Loucy (cell line): ENCODE measurements around the gene DHRS11.

Source experiments
- H2AFZ ChIP-seq: fragments of 200-600 bp; sonication (generic); 2 replicates; pipeline ENCODE4 v1.6.0; 2016; ENCODE audit warnings: antibody characterized with exemption, mild to moderate bottlenecking, low read length, moderate library complexity
- H3F3A ChIP-seq: fragments of 200-600 bp; 2 replicates; pipeline ENCODE4 v1.6.0; 2016; ENCODE audit warnings: antibody characterized with exemption, low read depth, mild to moderate bottlenecking
- H3K27me3 ChIP-seq: fragments of 200-600 bp; sonication (generic); 2 replicates; pipeline ENCODE4 v1.6.1; 2014; ENCODE audit warnings: low read length, mild to moderate bottlenecking; ENCODE audit not compliant: insufficient read depth, poor library complexity, severe bottlenecking
- H3K36me3 ChIP-seq: fragments of 200-600 bp; sonication (generic); 2 replicates; pipeline ENCODE4 v1.6.1; 2016; ENCODE audit warnings: low read length; ENCODE audit not compliant: insufficient read depth
- H3K4me1 ChIP-seq: fragments of 200-600 bp; sonication (generic); 2 replicates; pipeline ENCODE4 v1.5.1; 2014; ENCODE audit warnings: low read length, mild to moderate bottlenecking; ENCODE audit not compliant: insufficient read depth, poor library complexity, severe bottlenecking
- H3K4me2 ChIP-seq: fragments of 200-600 bp; sonication (generic); 2 replicates; pipeline ENCODE4 v1.6.0; 2014; ENCODE audit warnings: antibody characterized with exemption, low read length, low read depth, mild to moderate bottlenecking; ENCODE audit not compliant: poor library complexity, severe bottlenecking
- H3K4me3 ChIP-seq: fragments of 200-600 bp; sonication (generic); 2 replicates; pipeline ENCODE4 v1.5.1; 2014; ENCODE audit warnings: low read length, mild to moderate bottlenecking, mixed read lengths; ENCODE audit not compliant: poor library complexity, severe bottlenecking
- H3K79me2 ChIP-seq: fragments of 200-600 bp; sonication (generic); 2 replicates; pipeline ENCODE4 v1.6.1; 2014; ENCODE audit warnings: low read length; ENCODE audit not compliant: insufficient read depth
- H3K9ac ChIP-seq: fragments of 200-600 bp; sonication (generic); 2 replicates; pipeline ENCODE4 v1.6.0; 2014; ENCODE audit warnings: mild to moderate bottlenecking, low read depth, low read length, moderate library complexity; ENCODE audit not compliant: poor library complexity, severe bottlenecking
- H3K9me2 ChIP-seq: fragments of 200-600 bp; sonication (generic); replicated peaks from 2 replicates; pipeline ENCODE4 v1.6.1; 2016; ENCODE audit warnings: low read depth, low read length, mixed read lengths
- H3K9me3 ChIP-seq: fragments of 200-600 bp; sonication (generic); 2 replicates; pipeline ENCODE4 v1.6.1; 2014; ENCODE audit warnings: mild to moderate bottlenecking, antibody characterized with exemption, low read length, low read depth; ENCODE audit not compliant: insufficient read depth
- H4K20me1 ChIP-seq: fragments of 200-600 bp; sonication (generic); 2 replicates; pipeline ENCODE4 v1.6.0; 2014; ENCODE audit warnings: antibody characterized with exemption, low read length, mild to moderate bottlenecking; ENCODE audit not compliant: insufficient read depth, poor library complexity, severe bottlenecking
- CTCF ChIP-seq: fragments of 200-600 bp; sonication (generic); conservative IDR thresholded peaks from 2 replicates; pipeline ENCODE4 v1.5.1; 2014; ENCODE audit warnings: mild to moderate bottlenecking, antibody characterized with exemption, low read length
- EZH2phosphoT487 ChIP-seq: fragments of 200-600 bp; IDR thresholded peaks from 2 replicates; pipeline ENCODE4 v1.6.1; 2018; ENCODE audit warnings: antibody characterized with exemption, mild to moderate bottlenecking, moderate library complexity, borderline replicate concordance

DHRS11 gene

GRCh38 chr17:36553459-36553858 is 38.2 kb upstream of the DHRS11 start:
- Histone ChIP-seq H3K4me3 (no peak overlapping the region), H4K20me1 (peaks cover 70% of the 10 kb centered on the region), H3K9me2 (no peaks in the 10 kb centered on the region), H3F3A (no peaks in the 10 kb centered on the region), H3K79me2 (peaks cover 88% of the 10 kb centered on the region), H3K4me1 (peaks cover 13% of the 10 kb centered on the region), H2AFZ (no peak overlapping the region), H3K4me2 (no peak overlapping the region), H3K27me3 (no peaks in the 10 kb centered on the region), H3K9me3 (no peaks in the 10 kb centered on the region), H3K9ac (no peak overlapping the region), H3K36me3 (peaks cover 37% of the 10 kb centered on the region; the same call in 1 of the 2 replicates)
- TF ChIP-seq CTCF: no peak
- no peak for TF ChIP-seq EZH2phosphoT487

- Histone ChIP-seq H4K20me1 (peaks cover 20% of the 10 kb centered on the region), H3K9me3 (no peaks in the 10 kb centered on the region), H3K4me2 (no peak overlapping the region), H3F3A (no peaks in the 10 kb centered on the region), H3K27me3 (no peaks in the 10 kb centered on the region), H3K9ac (no peak overlapping the region), H3K9me2 (no peaks in the 10 kb centered on the region), H3K4me3 (no peak overlapping the region), H3K4me1 (no peaks in the 10 kb centered on the region), H3K79me2 (peaks cover 36% of the 10 kb centered on the region; the same call in 1 of the 2 replicates), H2AFZ (no peak overlapping the region), H3K36me3 (peaks cover 66% of the 10 kb centered on the region)
- TF ChIP-seq CTCF: no peak
- TF ChIP-seq EZH2phosphoT487: no peak
Measured at GRCh38 chr17:36566081-36566480, 25.6 kb upstream of the DHRS11 start.

GRCh38 chr17:36575028-36575427 is 16.7 kb upstream of the DHRS11 start:
- no peaks in the 10 kb centered on the region for H3F3A ChIP-seq
- no peak overlapping the region for H3K4me3 ChIP-seq
- H3K4me2 ChIP-seq: no peak overlapping the region
- no peaks in the 10 kb centered on the region for H3K9me2 ChIP-seq
- peaks cover 68% of the 10 kb centered on the region for H3K36me3 ChIP-seq
- peaks cover 25% of the 10 kb centered on the region for H4K20me1 ChIP-seq
- H3K9me3 ChIP-seq: no peaks in the 10 kb centered on the region
- H2AFZ ChIP-seq: no peak overlapping the region
- no peak overlapping the region for H3K9ac ChIP-seq
- no peaks in the 10 kb centered on the region for H3K4me1 ChIP-seq
- H3K27me3 ChIP-seq: no peaks in the 10 kb centered on the region
- peaks cover 34% of the 10 kb centered on the region; the same call in 1 of the 2 replicates for H3K79me2 ChIP-seq
- no peak for TF ChIP-seq EZH2phosphoT487
- no peak for TF ChIP-seq CTCF
